Heart left ventricle (tissue), 16 donors: ENCODE measurements around the gene MAN2B2. TPM values are rescaled to one million over a fixed set of nuclear protein-coding genes. Genes with fewer than 3 reads are reported as not detected.

Source experiments
- ATAC-seq, 4 donors: fragments of 200-7000 bp; cut with Tn5 transposase; one replicate each; pipeline ENCODE4 v1.9.1; 2020 to 2022; ENCODE audit warnings: moderate library complexity in 4 of 4, mild to moderate bottlenecking in 3 of 4, moderate number of reproducible peaks in 1 of 4
- DNase-seq, 5 donors: peaks; one replicate each; pipeline ENCODE4 v3.0.0-alpha.2; 2020
- H3K27ac ChIP-seq, 12 donors: fragments of 200-600 bp; sonication (generic) in 4 of 12; one replicate each; pipeline versions ENCODE4 v1.5.0 to v1.8.0; 2016 to 2022; ENCODE audit warnings: mild to moderate bottlenecking in 2 of 12
- H3K27me3 ChIP-seq, 9 donors: fragments of 200-600 bp; sonication (generic) in 2 of 9; one replicate each; pipeline versions ENCODE4 v1.5.1 to v1.8.0; 2016 to 2022; ENCODE audit warnings: mild to moderate bottlenecking in 3 of 9
- H3K36me3 ChIP-seq, 9 donors: fragments of 200-600 bp; sonication (generic) in 2 of 9; one replicate each; pipeline versions ENCODE4 v1.5.0 to v1.8.0; 2018 to 2022; ENCODE audit warnings: mild to moderate bottlenecking in 2 of 9
- H3K4me1 ChIP-seq, 12 donors: fragments of 200-600 bp; sonication (generic) in 4 of 12; one replicate each; pipeline versions ENCODE4 v1.5.0 to v1.8.0; 2016 to 2022; ENCODE audit warnings: mild to moderate bottlenecking in 3 of 12
- H3K4me3 ChIP-seq, 12 donors: fragments of 200-600 bp; sonication (generic) in 4 of 12; one replicate each; pipeline versions ENCODE4 v1.5.0 to v1.8.0; 2017 to 2022; ENCODE audit warnings: mild to moderate bottlenecking in 9 of 12, moderate library complexity in 4 of 12
- H3K9me3 ChIP-seq, 12 donors: fragments of 200-600 bp; sonication (generic) in 4 of 12; one replicate each; pipeline versions ENCODE4 v1.5.0 to v1.8.0; 2016 to 2022; ENCODE audit warnings: mild to moderate bottlenecking in 1 of 12
- CTCF ChIP-seq, 12 donors: fragments of 200-600 bp; sonication (generic) in 4 of 12; IDR thresholded peaks; one replicate each; pipeline versions ENCODE4 v1.5.0 to v1.8.0; 2018 to 2022; ENCODE audit warnings: antibody characterized with exemption in 12 of 12, mild to moderate bottlenecking in 5 of 12
- POLR2A ChIP-seq, 2 donors: fragments of 450-650 bp; IDR thresholded peaks; one replicate each; pipeline ENCODE4 v1.6.1; 2017; ENCODE audit warnings: antibody characterized with exemption in 2 of 2, mild to moderate bottlenecking in 2 of 2, moderate library complexity in 2 of 2
- WGBS, 4 donors: extraction: QIAGEN DNeasy Blood & Tissue Kit in 2 of 4; methylation state at CpG; one replicate each; pipeline versions ENCODE4 v1.1.5 to v1.1.7; 2013 to 2018; 5-methylcytosine and 5-hydroxymethylcytosine counted together
- intact Hi-C, 10 donors: fragments of 100-400 bp; cut with DNase I; formaldehyde crosslinking; loops; one replicate each; pipeline versions ENCODE4 v1.11.1 to v1.14.2; 2022
- polyA plus RNA-seq, 2 donors: library from polyadenylated mRNA; stranded (reverse); fragments of 200-250 nt; gene quantifications; one replicate each; pipeline ENCODE4 v1.2.3, GENCODE V29; 2013
- total RNA-seq, 9 donors: library from RNA; depleted of rRNA in 2 of 9; stranded (reverse); fragments of >200 nt in 2 of 9; fragmentation: NEBNext Ultra II Directional in 3 of 9; extraction: Animal tissue kit (Norgen Biotek cat#: 25700) in 3 of 9; gene quantifications; one replicate each; pipeline versions ENCODE4 v1.1.0 to v1.2.4, GENCODE V29; 2016 to 2023
- donor health status: ischemic (EF 13 %, LVEDD 7.1; RV severe dilation, severe dysfunction).
- donor health status: healthy with polysubstance abuse.
- donor health status: DM: no; HTN: yes; CAD: no.
- donor health status: DM: no; HTN: no; CAD: no.
- donor health status: ischemic (EF 25% LVEDD 6.9; RV normal size, moderate dysfunction).
- donor health status: ischemic (EF 25% LVEDD 5.7; RV mildly dilated, moderate dysfunction).
- donor health status: healthy.
- donor health status: DM: yes; HTN: yes; CAD: no.
- donor health status: ischemic (EF 35%, LVEDD 5.7; RV mildly dilated, moderate dysfunction).
- donor health status: nonischemic (EF 11% LVEDD 7.7; RV severe dilation, severe dysfunction).
- donor health status: DM: yes; HTN: yes; CAD: no.
- donor health status: PGD.
- donor health status: ischemic (EF 29% LVEDD 5.4; RV normal size, mild dysfunction).
- donor health status: nonischemic (EF 23%, LVEDD 6.1; RV moderate dilation, normal function).

The MAN2B2 gene
- total and polyA plus RNA-seq, 11 donors, result 4.4 to 33.6 (median 19.8) TPM

GRCh38 chr4:6565691-6566390 lies 9.1 kb upstream of the MAN2B2 start:
- Histone ChIP-seq H3K4me1 (peaks cover 3 to 18% (median 10%) of the 10 kb centered on the region in 12 donors), H3K27me3 (peaks cover 0 to 46% (median 22%) of the 10 kb centered on the region in 9 donors), H3K27ac (no peak overlapping the region), H3K9me3 (no peaks in the 10 kb centered on the region), H3K4me3 (no peak overlapping the region), H3K36me3 (no peaks in the 10 kb centered on the region)
- TF ChIP-seq CTCF (IDR thresholded peaks at IDR 0.05) (no peak), POLR2A (IDR thresholded peaks at IDR 0.05) (no peak)
- intact Hi-C loops, result no loop called here
- ATAC-seq (no peak), DNase-seq (no peak)
- 68 to 76% (median 70%) methylated on average over 14 of the region's 14 CpGs for WGBS, 4 donors

GRCh38 chr4:6566391-6567190 lies 8.4 kb upstream of the MAN2B2 start:
- 61 to 73% (median 71%) methylated on average over 13 of the region's 13 CpGs for WGBS, 4 donors
- Histone ChIP-seq H3K4me1 (peaks cover 3 to 18% (median 10%) of the 10 kb centered on the region in 12 donors), H3K27ac (no peak overlapping the region), H3K27me3 (peaks cover 0 to 39% (median 22%) of the 10 kb centered on the region in 9 donors), H3K4me3 (no peak overlapping the region), H3K9me3 (peaks cover 0 to 5% (median 0%) of the 10 kb centered on the region in 12 donors), H3K36me3 (no peaks in the 10 kb centered on the region)
- TF ChIP-seq CTCF (IDR thresholded peaks at IDR 0.05) (no peak), POLR2A (IDR thresholded peaks at IDR 0.05) (no peak)
- intact Hi-C loops, result no loop called here
- no peak for ATAC-seq
- no peak for DNase-seq

- no peak for TF ChIP-seq POLR2A (IDR thresholded peaks at IDR 0.05)
- no peak for TF ChIP-seq CTCF (IDR thresholded peaks at IDR 0.05)
- no peak overlapping the region for H3K27ac ChIP-seq
- H3K27me3 ChIP-seq, result peaks cover 0 to 33% (median 21%) of the 10 kb centered on the region in 9 donors
- H3K9me3 ChIP-seq, result peaks cover 0 to 6% (median 0%) of the 10 kb centered on the region in 12 donors
- WGBS, 4 donors, result 80 to 95% (median 88%) methylated on average over 1 of the region's 1 CpG
- intact Hi-C loops, result no loop called here
- no peak overlapping the region for H3K4me3 ChIP-seq
- H3K36me3 ChIP-seq, result no peaks in the 10 kb centered on the region
- H3K4me1 ChIP-seq, result peaks cover 3 to 18% (median 10%) of the 10 kb centered on the region in 12 donors
- ATAC-seq (no peak), DNase-seq (no peak)
These were observed 7.8 kb upstream of the MAN2B2 start for GRCh38 chr4:6567218-6567617.

- Histone ChIP-seq H3K4me1 (peaks cover 2 to 12% (median 6%) of the 10 kb centered on the region in 12 donors), H3K4me3 (no peak overlapping the region), H3K27me3 (peaks cover 0 to 23% (median 12%) of the 10 kb centered on the region in 9 donors), H3K27ac (no peak overlapping the region), H3K36me3 (no peaks in the 10 kb centered on the region), H3K9me3 (peaks cover 0 to 6% (median 0%) of the 10 kb centered on the region in 12 donors)
- intact Hi-C loops, result no loop called here
- DNase-seq (no peak), ATAC-seq (no peak)
- TF ChIP-seq CTCF (IDR thresholded peaks at IDR 0.05), result no peak
- TF ChIP-seq POLR2A (IDR thresholded peaks at IDR 0.05), result no peak
- 81 to 86% (median 85%) methylated on average over 7 of the region's 7 CpGs for WGBS, 4 donors
These were observed 6.8 kb upstream of the MAN2B2 start for GRCh38 chr4:6568148-6568547.
